CD1c-positive myeloid dendritic cell (primary cell): ENCODE results near the gene TMEM238L.
A peak's percentile ranks its signal among the peaks of the same experiment; 100 is the strongest.

Source experiments
- DNase-seq: peaks from one replicate; pipeline ENCODE4 v3.0.0-alpha.2; 2016; ENCODE audit errors: extremely low spot score

TMEM238L gene

GRCh38 chr17:10804546-10804945, 647 bp upstream of the TMEM238L start:
- no peak for DNase-seq

DNA sequence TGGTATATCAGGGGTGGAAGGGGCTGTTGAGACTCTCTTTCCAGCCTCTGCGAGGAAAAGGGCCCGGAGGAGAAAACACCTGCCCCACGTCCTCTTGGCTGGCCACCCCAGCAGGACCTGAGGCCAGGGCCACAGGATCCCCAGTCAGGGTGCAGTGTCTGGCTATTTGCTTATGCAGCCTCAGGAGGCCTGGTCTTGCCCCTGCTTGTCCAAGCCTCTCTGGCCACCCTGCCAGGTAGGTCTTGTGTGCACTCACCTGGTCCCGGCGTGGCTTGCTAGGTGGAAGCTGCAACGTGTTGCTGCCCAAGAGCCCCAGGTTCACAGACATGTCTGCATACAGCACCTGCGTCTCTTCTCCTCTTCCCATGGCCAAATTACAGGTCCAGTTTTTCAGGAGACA, 549 bp downstream of the TMEM238L start:
- DNase-seq: no peak

DNA sequence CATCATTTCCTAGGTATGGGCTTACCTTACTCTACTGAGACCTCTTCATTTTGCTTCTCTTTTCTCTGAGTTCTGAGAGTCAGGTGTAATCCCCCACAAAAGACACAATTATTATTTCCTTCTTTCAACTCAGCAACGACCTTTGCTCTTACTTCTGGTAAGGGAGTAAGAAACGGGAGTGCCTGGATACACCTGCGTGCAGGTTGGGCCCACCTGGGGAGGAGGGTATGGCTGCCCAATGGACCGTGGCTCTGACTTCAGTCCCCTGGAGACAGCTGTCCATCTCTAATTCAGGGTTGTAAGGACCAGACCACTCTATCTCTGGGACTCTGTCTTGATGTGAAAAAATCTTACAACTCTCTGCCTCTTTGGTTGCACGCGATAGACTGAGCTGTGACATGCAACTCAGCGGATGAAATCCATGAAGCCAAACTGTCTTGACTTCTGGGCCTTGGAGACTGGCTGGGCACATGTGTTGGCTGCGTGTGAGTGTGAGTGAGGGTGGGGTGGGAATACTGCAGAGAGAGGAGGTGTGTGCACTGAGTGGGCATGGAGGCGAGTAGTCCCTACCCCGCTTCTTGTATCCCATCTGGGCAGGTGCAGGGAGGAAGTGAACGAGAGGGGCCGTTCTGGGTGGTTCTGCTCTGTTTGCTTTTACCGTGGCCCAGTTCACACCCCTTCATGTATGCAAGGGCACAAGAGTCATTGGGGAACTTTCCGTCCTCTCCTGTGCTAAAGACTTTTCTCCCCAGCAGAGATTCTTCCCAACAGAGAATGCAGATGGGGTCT, 1.2 kb downstream of the TMEM238L start:
- no peak for DNase-seq

GRCh38 chr17:10799407-10799806, 4.5 kb downstream of the TMEM238L start:
- no peak for DNase-seq

GRCh38 chr17:10798910-10799309, 5.0 kb downstream of the TMEM238L start:
- no peak for DNase-seq

DNA sequence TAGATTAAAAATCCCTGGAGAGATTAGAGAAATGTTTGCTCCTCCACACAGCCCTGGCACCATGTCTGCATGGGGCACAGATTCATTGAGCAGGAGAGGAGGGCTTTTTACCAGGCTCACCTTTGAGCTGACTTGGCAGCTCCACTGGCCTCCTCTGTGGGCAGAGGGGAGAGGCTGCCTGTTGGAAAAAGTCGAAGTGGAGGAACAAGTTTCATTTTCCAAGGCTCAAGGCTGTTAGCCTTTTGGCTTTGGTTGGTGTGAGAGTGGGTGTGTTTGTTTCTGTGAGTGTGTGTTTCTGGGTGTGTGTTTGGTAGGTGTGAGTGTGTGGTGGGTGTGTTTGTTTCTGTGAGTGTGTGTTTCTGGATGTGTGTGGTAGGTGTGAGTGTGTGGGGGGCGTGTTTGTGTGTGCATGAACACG, 5.6 kb downstream of the TMEM238L start:
- no peak for DNase-seq

GRCh38 chr17:10797476-10798328, 6.2 kb downstream of the TMEM238L start:
- no peak for DNase-seq

DNA sequence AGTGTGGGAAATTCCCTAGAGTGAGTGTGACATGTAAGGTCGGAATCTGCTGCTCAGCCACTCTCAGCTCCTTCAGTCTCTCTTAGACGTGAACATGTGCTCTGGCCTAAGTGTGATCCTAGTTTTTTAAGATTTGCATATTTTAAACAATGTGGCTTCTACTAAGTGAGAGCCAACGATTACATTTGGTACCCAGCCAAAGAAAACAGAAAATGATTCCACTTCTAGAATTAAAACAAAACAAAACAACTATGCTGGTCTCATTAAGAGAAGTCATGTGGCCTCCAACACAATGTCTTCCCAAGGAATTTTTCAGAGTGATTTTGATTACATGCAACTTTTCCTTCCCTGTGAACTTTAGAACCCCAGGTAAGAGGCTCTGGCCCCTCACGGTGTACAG, 10.1 kb downstream of the TMEM238L start:
- no peak for DNase-seq

- DNase-seq: no peak
These were observed 10.6 kb downstream of the TMEM238L start for GRCh38 chr17:10793256-10793655.

GRCh38 chr17:10792151-10792550, 11.7 kb downstream of the TMEM238L start:
- DNase-seq: no peak

DNA sequence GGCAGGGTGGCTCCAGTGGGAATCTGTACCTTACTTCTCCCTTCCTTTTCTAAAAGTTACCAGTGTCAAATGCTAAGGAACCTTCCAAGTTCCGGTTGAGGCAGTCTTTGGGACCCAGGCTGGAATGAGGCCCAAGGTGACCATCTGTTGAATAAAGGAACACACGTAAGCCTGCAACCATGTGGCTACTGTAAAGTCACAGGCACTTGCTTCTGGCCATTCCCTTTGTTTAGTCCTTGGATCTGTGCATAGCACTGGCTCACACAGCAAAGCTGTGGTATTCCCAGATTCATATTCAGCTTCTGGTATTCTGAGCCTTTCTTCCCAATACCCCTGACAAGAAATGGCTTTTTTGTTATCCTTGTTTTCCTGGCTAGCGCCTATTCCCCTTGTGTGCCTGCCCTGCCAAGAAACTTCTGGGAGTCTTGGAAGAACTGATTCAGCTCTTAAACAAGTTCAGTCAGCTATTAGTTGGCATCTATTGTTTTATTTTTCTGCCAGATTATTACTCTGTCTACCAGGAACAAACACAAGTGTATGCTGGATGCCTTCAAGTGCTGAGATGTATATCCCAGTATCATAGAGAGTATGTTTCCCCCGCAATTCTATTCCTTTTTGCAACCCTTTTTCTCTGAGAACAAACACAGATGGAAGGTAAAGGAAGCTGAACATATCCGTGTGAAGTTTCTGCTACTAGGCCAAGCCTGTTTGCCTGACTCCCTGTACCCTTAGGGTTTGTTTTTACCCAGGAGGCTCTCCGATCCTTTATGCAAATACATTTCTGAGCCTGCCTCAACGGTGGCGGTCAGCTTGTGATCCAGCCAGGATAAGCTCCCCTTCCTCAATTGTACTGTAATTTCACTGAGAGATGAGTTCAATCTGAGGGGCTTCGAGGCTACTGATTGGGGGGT, 13.2 kb downstream of the TMEM238L start:
- no peak for DNase-seq

GRCh38 chr17:10789694-10790271, 14.1 kb downstream of the TMEM238L start:
- no peak for DNase-seq

DNA sequence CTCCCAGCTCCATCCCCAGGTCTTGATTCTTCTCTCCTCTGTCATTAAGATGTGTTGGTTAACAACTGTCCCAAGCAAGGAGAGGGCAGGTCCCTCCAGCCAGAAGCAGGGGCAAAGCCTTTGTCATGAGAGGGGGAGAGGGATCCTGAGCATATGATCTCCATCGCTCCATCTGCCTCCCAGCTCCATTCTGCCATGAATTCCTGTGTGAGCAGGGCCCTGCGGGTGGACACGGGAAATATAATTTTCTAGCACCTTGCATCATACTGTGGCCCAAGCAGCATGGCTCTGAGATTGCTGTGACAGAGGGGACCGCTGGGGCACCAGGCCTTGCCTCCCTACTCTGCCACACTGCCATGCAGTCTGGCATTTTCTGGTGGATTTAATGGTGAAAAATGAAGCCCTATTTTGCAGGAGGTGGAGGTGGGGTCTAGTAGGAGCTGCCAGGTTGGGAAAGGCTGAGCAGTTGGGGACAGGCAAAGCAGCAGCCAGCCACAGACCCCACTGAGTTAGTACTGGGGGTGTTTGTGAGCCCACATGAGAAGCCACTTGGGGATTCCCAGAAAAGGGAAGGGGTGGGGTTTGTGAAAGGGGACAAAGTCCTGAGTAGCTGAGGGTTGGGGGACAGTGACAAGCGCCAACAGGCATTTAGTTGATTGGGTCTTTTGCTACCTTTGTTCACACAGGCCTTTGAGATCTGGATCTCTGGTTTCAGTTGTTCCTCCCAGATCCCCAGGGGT, 16.4 kb downstream of the TMEM238L start:
- no peak for DNase-seq

- DNase-seq: no peak
These were observed 18.6 kb downstream of the TMEM238L start for GRCh38 chr17:10785295-10785694.

GRCh38 chr17:10779609-10780008, 24.3 kb downstream of the TMEM238L start:
- DNase-seq: no peak

DNA sequence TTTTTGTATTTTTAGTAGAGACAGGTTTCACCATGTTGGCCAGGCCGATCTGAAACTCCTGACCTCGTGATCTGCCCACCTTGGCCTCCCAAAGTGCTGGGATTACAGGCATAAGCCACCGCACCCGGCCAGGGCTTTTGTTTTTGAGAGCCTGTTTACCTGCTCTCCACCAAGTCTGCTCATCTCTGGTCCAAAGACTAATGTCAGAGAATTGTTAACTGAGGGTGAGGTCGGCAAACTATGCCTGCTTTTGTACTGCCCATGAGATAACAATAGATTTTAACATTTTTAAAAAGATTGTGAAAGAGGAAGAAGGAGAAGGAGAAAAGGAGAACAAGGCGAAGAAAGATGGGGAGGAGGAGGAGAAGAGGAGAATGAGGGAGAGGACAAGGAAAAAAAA, 26.0 kb downstream of the TMEM238L start:
- no peak for DNase-seq

GRCh38 chr17:10777131-10777807, 26.6 kb downstream of the TMEM238L start:
- DNase-seq: no peak

DNA sequence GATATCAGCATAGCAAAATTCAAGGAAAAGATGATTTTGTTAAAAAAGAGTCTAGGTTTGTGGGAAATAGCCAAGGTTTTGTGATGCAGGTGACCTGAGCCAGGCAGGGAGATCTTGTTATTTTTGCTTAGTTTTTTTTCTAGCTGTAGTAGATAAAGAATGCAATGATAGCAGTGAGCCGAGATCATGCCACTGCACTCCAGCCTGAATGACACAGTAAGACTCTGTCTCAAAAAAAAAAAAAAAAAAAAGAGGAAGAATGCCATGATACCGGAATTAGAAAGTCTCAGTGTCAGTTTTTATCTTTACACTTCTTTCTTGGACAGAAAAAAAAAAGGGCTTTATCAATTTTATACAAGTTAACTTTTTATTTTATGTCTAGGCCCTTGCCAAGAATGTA, 27.5 kb downstream of the TMEM238L start:
- DNase-seq: peak; percentile 12

- DNase-seq: no peak
These were observed 28.1 kb downstream of the TMEM238L start for GRCh38 chr17:10775740-10776356.

DNA sequence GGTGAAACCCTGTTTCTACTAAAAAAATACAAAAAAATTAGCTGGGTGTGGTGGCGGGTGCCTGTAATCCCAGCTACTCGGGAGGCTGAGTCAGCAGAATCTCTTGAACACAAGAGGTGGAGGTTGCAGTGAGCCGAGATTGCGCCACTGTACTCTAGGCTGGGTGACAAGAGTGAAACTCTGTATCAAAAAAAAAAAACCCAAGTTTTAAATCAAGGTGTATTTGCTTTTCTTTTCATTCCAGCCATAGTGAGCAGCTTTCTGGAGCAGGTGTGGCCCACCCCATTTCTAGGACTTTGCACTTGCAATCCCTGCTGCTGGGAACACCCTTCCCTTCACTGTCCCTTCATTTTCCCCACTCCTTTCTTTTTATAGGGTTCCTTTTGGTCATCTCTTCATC, 28.8 kb downstream of the TMEM238L start:
- no peak for DNase-seq
